Thyroid gland (tissue), 4 donors: ENCODE measurements around the gene ADAM33.

Source experiments
- POLR2A ChIP-seq, 2 donors: fragments of 450-650 bp; IDR thresholded peaks; one replicate each; pipeline ENCODE4 v1.6.1; 2017; ENCODE audit warnings: antibody characterized with exemption in 2 of 2, mild to moderate bottlenecking in 2 of 2, moderate library complexity in 1 of 2
- TF ChIP-seq, protein P1 (sequence below), 6 experiments: fragments of 200-600 bp in 3 of 6; fragments of 450-650 bp in 3 of 6; sonication (generic) in 3 of 6; IDR thresholded peaks; one replicate each; pipeline ENCODE4 v1.5.1; 2016 to 2019; ENCODE audit warnings: antibody characterized with exemption in 6 of 6, mild to moderate bottlenecking in 2 of 6, inconsistent platforms in 1 of 6, moderate library complexity in 1 of 6

DNA sequence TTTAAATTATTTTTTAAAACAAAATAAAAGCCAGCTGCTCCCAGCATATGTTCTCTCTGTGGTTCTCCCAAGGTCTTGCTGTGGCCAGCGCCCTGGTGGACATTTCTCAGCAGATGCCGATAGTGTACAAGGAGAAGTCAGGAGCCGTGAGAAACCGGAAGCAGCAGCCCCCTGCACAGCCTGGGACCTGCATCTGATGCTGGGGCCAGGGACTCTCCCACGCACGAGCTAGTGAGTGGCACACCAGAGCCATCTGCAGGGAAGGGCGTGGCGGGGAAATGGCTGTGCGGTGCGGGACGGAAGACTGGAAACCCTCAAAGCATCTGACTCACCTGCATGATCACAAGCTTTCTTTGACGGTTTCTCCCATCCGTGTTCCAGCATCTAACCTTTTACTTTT, 35.2 kb downstream of the ADAM33 start:
- TF ChIP-seq POLR2A (IDR thresholded peaks at IDR 0.05): no peak
- TF ChIP-seq, protein P1, sequence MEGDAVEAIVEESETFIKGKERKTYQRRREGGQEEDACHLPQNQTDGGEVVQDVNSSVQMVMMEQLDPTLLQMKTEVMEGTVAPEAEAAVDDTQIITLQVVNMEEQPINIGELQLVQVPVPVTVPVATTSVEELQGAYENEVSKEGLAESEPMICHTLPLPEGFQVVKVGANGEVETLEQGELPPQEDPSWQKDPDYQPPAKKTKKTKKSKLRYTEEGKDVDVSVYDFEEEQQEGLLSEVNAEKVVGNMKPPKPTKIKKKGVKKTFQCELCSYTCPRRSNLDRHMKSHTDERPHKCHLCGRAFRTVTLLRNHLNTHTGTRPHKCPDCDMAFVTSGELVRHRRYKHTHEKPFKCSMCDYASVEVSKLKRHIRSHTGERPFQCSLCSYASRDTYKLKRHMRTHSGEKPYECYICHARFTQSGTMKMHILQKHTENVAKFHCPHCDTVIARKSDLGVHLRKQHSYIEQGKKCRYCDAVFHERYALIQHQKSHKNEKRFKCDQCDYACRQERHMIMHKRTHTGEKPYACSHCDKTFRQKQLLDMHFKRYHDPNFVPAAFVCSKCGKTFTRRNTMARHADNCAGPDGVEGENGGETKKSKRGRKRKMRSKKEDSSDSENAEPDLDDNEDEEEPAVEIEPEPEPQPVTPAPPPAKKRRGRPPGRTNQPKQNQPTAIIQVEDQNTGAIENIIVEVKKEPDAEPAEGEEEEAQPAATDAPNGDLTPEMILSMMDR (IDR thresholded peaks at IDR 0.05): no peak
